GOT3 (cell line): Measurements from ENCODE around the gene RGS5.

Experiments used
- DNase-seq: peaks from one replicate; lab custom pipeline; 2025; ENCODE audit warnings: mixed read lengths; lab: John Stamatoyannopoulos, UW

The RGS5 gene

DNA sequence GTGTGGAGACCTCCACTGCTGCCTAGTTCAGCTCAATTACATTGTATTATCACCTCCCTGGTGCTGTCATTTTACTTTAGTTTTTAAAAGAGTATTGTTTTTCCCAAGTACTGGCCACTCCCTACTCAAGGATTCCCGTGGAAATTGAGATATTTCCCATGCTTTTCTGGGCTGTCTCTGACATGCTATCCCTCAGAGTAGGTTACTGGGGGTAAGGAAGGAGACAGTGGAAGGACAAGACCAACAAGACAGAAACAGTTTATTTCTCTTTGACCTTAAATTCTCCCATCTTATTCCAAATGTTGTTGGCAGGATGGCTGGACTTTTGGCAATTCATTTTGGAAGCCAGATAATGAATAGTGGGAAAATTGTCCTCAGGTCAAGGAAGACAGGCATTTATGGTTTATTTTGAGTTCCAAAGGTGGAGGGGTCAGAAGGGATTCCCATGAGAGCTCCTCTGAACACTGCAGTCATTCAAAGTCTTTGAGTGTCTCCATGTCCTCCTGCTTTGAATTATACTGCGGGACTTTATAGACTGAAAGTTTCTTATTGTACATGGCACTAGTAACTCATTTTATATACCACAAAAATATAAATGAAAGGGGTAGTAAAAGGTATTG, 20.3 kb downstream of the RGS5 start:
- no peak for DNase-seq

DNA sequence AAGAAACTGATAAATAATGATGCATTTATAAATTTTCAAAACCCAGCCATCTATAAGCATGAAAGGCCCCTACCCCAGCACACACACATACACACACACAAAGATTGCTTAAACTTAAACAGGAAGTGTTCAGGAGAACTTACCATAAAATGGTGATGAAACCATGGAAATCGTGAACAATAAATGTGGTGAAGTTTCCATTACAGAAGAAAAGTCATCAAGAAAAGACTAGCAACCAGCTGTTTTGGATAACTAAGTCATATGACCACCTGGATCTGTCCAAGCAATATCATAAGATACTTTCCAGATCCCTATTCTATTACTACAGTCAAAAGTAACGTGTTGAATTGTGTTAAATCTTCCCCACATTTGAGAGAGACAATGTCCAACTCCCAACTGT, 24.1 kb downstream of the RGS5 start:
- no peak for DNase-seq

DNA sequence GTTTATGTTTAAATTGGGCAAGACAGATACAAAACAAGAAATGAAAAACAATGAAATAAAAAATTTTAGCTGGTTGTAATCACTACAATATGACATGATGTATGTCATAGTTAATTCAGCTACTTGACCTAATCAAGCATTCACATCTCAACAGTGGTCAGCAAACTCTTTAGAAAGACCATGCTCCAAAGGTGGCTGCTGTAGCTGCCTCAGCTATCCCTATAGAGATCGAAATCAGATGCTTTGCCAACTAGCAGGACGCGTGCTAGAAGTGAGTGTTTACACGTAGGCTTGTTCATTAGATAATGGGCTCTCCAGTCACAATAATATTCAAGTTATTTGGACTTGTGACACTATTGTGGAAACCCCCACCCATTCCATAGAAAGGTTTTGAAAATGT, 25.9 kb downstream of the RGS5 start:
- no peak for DNase-seq

DNA sequence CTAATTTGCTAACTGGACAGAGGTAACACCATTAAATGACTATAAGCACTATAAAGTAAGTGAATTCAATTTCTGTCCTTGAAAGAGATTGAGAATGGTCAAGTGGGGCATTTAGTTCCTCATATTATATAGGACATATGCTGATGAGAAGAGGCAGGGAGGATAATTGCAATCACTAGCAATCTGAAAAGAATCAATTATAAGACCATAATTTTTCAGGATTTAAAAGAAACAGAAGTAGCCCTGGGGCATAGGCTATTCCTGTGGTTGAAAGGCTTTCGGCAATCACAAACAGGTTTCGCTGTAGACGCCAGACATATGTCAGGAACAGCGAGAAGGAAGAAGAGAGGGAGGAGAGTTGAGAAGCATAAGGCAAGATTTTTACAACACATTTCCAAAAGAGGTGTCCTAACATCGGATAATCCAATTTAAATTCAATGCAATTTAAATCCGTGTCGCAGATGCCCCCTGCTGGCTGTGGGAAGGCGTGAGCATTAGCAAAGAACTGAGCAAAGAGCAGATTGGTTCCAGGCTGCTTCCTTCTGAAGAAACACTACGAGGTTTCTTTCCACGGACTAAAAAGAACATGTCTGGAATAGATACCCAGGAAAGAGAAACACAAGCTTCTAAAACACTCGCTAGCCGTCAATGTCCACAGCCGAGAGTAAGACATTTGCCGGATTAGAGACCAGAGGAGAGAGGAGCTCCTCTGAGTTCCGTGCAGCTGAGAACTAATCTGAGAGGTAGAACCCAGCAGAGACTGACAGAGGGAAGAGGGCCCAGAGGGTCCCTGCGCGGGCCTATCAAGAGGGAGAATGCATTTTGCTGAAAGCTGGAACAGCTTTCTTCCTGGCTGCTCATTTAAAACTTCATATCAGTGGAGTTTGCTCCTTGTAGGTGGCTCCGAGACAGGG, 27.9 kb downstream of the RGS5 start:
- no peak for DNase-seq

DNA sequence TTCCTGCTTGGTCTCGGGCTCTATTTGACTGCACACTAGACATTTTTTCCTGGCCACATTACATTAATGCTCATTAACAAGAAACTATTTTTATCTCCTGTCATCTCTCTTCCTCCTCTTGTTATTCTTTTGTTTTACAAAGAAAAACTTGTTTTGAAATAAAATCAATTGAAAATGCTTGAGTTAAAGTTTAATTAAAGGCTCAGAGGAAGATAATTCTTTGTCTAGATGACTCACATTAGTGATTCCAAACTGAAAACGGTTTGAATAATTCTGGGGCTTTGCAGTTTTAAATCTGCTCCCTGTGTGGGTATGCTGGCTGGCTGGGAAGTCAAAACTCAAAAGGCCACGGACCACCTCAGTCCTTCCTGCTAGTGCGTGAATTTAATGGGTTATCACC, 29.6 kb downstream of the RGS5 start:
- no peak for DNase-seq

DNA sequence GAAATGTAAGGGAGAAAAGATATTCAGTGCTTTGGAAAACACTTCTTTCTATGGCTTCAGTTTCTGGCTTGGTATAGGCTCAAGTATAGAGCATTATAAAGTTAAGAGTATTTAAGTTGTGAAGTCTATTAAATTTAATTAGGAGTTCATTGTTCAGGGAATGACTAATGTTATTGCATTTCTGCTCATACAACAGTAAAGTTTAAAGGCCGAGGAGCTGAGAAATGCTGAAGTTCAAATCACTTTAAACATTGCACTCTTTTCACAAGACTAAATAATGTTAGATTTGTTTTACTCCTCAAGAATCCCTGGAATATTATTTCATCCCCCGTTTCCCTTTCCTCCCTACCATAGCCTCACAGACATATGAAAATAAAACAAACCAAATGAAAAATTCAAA, 30.1 kb downstream of the RGS5 start:
- no peak for DNase-seq

DNA sequence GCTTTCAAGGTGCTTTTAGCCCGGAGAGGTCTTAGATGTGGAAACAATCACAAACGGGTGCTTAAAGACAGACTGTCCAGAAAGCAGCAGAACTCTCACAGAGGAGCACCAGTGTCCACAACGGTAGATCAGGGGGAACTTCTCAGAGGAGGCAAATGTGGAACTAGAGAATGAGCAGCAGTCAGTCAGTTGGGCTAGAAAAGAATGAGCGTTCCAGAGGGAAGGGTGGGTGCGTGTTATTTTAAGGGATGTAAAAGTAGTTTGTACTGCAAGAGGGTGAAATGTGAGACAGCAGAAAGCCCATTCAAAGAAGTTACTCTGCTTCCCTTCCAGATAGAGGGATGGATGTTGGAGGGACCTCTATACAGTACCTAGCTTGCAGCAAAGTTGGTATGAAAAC, 30.9 kb downstream of the RGS5 start:
- no peak for DNase-seq

DNA sequence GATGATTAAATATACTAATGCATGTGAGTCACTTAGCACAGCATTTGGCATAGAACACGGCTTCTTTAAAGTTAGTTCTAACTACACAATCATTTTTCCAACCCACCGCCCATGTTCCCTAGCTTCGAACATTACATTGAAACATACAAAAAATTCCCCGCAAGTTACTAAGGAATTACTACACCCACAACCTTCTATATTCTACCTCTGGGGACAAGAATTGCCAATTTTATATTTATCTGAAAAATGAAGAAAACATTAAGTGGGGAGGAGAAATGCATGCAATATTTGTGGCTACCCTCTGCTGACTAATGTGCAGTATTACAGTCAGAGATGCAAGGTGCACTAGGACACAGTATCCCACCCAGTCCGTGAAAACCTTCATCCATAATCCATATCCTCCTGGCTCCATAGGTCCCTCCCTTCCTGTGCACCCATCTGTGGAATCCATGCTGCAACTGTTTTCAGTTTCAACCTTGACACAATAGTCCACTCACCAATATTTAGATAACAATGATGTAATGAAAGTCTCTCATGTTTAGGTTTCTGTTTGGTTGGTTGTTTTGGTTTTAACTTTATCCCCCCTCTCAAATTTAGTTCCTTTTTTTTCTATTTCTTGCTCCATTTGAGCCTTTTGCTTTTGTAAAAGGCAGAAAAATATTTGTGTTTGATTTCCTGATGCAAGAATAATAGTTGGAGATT, 31.6 kb downstream of the RGS5 start:
- DNase-seq, result no peak

DNA sequence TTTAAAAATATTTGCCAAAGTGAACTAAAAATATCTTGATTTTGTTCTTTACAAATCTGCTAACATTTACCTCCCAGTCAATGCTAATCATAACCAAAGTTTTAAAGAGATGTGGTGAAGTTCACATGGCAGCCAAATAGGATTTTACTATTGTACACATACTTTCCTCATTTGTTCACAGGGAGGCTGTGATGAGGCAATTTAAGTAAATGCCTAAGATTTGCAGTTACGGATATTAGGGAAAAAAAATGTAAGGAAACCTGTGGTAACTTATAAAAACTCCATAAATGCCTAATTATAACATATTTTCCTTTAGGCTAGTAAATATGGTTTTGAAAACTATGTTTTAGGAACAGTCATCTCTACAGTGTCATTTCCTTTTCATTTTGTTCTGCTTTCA, 32.4 kb downstream of the RGS5 start:
- no peak for DNase-seq

DNA sequence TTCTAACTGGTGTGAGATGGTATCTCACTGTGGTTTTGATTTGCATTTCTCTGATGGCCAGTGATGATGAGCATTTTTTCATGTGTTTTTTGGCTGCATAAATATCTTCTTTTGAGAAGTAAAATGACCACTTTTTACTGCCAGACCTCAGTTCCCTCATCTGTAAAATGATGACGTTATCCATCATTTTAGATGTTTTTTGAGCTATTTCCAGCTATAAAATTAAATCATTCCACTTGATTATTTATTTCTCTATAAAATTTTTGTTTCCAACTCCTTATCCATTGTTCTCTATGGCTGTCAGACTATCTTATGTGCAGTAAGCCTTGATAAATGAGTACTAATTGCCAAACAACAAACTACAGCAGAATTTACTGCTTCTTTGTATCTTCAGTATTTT, 33.2 kb downstream of the RGS5 start:
- DNase-seq, result no peak

DNA sequence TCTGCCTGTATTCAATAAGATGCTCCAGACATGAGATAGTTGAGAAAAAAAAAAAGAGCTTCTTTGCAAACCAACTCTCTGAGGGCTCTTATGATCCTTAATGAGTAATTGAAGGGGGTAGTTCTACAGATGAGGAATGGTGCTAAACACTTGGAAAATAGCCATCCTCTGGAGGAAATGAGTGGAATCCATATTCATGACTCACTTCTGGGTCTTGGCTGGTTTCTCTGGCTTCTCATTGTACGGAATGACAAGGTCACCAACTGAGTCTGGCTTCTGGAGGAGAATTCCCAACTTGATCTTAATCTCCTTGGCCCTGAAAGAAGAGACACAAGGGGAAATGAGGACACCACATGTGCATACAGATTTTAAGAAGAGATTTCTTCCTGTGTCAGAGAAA, 34.7 kb downstream of the RGS5 start:
- DNase-seq, result no peak

DNA sequence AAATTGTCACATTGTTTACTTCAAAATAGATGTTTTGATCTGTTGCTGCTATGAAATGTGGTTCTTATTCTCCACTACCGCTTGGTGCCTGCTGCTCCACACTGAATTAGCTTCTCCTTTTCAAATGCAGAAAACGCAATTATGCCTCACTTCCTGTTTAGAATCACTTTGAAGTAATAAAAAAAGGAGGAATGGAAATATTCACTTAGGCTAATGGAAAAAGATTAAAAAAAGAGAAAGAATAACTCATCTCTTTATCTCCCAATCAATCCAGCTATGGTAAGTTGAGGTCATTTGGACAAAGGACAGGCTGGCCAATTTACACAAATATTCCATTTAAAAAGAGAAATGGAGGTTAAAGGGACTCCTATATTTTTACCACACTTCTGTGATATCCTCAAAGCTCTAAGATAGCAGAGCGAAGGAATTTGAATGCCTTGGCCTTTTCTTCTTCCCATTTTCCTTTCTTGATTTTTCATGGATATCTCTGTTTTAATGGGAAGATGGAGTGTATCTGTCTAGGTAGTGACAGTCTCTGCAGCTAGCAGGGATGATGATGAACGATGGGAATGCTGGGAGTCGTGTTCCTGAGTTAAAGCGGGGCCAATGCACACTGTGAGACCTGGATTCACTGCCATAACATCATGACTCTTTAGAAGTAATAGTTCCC, 35.7 kb downstream of the RGS5 start:
- DNase-seq, result no peak

DNA sequence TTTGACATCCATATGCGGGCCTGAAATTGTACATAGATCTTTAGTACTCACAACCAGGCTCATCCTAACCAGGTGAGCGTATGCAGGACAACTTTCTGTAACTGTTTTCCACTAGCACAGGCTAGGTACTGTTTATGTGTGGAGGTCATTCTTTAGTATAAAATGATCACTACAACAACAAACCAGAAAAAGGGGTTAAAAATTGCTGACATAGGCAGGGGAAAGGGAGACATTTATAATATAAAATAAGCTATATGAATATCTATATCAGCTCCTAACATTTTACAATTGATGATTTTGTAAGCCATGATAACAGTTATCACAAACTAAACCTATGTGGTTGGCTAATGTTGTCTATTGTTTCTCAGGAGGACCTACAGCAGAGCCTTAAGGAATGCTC, 37.6 kb downstream of the RGS5 start:
- no peak for DNase-seq

DNA sequence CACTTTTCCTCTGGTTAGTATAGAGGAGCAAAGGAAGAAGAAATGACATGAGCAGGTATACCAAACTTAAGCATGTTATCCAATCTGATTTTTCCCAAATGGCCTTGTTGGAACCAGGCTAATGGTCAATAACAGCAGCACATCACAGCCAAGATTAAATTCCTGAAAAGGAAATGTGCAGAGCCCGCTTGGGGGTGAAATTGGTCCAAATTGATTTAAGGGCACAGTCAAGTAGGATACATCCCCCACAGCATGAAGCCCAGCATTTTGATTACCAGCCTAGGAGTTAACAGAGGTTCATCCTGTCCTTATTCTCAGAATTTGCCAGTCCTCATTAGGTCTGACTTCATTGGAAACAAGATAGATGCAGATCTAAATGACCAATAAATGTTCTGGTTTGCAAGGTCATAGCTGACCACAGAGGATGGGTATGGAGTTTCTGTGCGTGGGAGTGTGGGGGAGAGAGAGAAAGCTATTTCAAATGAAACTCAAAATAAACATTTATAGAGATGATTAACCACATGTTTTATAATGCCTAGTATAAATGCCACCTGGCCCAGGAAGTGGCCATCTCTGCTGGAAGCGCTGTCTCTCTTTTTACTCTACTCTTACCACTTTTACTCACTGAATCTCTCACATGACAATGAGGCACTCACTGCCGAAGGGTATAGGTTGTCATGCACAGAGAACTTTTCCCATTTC, 38.7 kb downstream of the RGS5 start:
- DNase-seq, result no peak

DNA sequence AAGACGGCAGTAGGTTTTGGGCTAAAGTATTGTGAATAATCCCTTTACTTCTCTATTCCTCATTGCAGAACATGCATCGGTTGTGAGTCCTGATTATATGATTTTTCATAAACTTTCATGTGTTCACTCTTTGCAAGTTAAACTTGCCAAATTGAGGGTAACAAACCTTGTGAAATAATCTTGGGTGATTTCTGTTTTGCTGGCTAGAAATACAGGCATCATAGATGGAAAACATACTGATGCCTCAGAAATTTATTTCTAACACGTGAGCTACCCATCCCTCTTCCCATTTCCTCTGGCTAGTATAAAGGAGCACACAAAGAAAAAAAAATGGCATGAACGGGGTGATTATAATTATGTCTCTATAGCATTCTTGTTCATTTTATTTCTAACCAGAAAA, 39.6 kb downstream of the RGS5 start:
- DNase-seq, result no peak

DNA sequence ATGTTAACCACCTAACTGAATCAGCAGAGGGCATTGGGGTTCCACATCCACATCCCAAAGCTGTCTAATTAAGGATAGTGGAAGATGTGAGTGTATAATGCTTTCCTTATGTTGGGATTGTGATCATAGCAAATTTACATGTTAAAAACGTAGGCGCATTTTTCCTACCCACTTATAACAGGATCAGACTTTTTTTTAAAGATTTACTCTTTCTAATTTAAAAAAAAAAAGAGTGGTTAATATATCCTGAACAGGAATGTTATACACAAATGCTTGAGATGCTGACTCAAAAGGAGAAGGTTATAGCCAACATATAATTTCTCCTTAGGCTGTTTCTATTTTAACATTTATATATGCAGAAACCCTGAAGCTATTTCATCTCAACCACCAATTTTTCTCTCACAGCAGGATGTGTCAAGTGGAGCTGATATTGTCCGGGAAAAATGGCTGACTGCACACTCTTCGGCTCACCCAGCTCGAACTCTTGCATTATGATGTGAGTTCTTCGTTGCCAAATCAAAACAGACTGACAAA, 40.3 kb downstream of the RGS5 start:
- no peak for DNase-seq

DNA sequence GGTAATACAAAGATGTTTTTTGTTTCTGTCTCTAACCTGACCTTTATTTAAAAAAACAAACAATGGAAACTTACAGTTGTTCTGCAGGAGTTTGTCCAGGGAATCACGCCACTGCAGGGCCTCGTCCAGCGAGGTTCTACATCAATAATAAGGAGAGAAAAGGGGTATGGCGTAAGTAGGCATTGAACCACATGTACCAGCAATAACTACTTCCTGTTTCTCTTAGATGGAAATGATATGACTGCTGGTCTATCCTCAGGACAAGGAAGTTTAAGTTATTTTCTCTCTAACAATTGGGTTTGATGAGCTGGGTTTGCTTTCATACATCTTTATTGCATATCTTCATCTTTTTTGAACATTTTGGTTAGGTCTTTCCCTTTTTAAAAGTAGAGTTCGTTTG, 40.9 kb downstream of the RGS5 start:
- no peak for DNase-seq

DNA sequence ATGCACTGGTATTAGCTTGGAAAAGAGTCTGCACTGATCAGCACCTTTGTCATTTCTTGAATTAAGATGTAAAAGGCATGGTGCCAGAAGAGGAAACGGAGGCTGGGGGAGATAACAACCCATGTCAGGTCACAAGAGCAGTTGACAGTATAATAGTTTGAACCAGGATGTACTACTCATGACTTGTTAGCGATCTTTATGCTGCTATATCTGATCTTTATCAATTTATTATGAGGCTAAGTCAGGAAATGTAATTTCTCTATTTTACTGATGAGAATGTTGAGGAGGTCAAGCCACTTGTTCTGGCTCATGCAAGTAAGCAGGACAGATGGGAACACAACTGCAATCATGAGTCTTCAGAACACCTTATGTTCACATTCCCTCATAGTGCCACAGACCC, 41.4 kb downstream of the RGS5 start:
- no peak for DNase-seq

DNA sequence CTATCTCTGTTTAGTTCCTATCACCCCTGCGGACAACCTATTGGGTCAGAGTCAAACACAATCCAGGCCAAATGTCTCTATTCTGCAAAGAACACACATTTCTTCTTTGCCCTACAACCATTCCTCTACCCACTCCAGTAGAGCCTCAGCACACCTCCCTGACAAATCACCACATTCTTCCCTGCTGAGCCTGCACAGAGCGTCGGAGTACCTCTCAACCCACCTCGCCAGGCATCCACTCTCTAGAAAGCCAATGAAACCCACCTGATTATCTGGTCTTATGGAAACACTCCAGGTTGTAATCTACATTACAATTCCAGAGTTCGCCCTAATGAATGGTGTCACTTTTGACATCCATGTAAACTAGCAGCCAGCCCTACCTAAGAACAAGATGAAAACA, 47.1 kb downstream of the RGS5 start:
- DNase-seq, result no peak

DNA sequence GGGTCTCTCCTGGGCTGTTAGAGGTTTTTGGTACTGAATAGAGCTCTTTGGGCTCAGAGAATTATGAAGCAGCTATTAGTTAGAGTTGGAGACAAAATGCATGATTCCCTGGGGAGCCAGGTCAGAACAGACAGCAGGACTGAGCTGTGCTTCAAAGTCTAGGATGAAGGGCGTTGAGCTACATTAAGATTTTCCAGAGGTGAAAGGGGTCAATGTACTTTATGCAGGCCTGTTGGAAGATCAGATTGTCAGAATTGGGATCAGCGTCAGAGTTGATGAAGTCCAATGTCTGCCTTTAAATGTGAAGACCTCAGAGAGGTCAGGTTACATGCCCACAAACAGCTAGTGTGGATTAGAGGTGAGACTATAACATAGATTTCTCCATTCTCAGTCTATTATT, 53.8 kb downstream of the RGS5 start:
- DNase-seq, result no peak

DNA sequence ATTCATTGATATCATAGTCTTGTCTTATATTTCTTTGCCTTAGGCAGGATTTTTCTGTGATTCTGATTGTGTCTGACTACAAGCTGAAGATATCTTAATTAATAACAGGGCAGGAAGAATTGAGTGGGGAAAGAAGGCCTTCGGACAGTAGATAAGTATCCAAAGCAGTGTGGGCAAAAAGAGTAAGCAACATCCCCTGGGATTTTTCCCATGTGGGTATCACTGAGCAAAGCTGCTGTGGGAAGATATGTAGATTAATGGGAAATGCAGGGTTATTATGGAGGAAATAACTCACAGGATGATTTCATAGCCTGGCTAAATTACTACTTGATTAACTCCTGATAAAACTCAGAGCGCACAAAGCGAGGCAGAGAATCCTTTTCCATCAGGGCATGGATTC, 55.7 kb downstream of the RGS5 start:
- DNase-seq, result no peak

DNA sequence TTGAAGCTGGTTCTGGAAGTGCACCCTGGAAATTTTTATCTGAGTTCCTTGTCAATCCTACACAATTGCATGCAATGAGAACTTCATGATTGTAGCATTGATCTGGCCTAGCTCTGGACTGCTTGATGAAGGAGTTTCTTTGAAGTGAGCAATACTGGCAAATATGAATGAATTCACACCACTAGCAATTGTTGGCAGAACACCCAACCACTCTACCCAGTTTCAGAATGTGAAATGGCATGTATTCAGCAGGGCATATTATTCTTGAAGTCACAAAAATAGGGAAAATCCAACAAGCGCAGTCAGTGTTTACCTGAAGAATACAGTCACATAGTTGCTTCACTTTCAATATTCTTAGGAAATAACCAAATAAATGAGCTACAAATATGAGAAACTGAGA, 57.3 kb downstream of the RGS5 start:
- no peak for DNase-seq
